Right atrium auricular region (tissue), 2 donors: ENCODE measurements around the gene CHPF2. TPM values are rescaled to one million over a fixed set of nuclear protein-coding genes. Genes with fewer than 3 reads are reported as not detected.
A peak's percentile ranks its signal among the peaks of the same experiment; 100 is the strongest.

Experiments
- DNase-seq: peaks from one replicate; pipeline ENCODE4 v3.0.0-alpha.2; 2019; ENCODE audit warnings: low spot score
- H3K27ac ChIP-seq, 2 donors: fragments of 200-600 bp; sonication (generic); 1 replicate in 1 of 2; 2 replicates in 1 of 2; pipeline ENCODE4 v1.5.1; 2016 to 2019
- H3K27me3 ChIP-seq, 2 donors: fragments of 200-600 bp; sonication (generic); one replicate each; pipeline versions ENCODE4 v1.5.1 to v1.6.0; 2017 to 2019
- H3K36me3 ChIP-seq: fragments of 200-600 bp; sonication (generic); one replicate; pipeline ENCODE4 v1.5.1; 2016
- H3K4me1 ChIP-seq, 2 donors: fragments of 200-600 bp; sonication (generic); one replicate each; pipeline versions ENCODE4 v1.5.1 to v1.6.0; 2017 to 2019
- H3K4me3 ChIP-seq, 2 donors: fragments of 200-600 bp; sonication (generic); 1 replicate in 1 of 2; 2 replicates in 1 of 2; pipeline ENCODE4 v1.5.1; 2017 to 2019; ENCODE audit warnings: mild to moderate bottlenecking in 1 of 2, moderate library complexity in 1 of 2
- H3K9me3 ChIP-seq, 2 donors: fragments of 200-600 bp; sonication (generic); one replicate each; pipeline ENCODE4 v1.5.1; 2019
- total RNA-seq, 2 donors: library from RNA; depleted of rRNA; stranded (reverse); fragments of >200 nt; gene quantifications; one replicate each; pipeline ENCODE4 v1.1.0, GENCODE V29; 2016
- TF ChIP-seq, protein P1 (sequence below), 2 donors: fragments of 200-600 bp; sonication (generic); IDR thresholded peaks; one replicate each; pipeline ENCODE4 v1.5.1; 2019; ENCODE audit warnings: antibody characterized with exemption in 2 of 2

CHPF2 gene
- total RNA-seq, 2 donors from 2014 or later = 24.7 to 38.1 TPM

DNA sequence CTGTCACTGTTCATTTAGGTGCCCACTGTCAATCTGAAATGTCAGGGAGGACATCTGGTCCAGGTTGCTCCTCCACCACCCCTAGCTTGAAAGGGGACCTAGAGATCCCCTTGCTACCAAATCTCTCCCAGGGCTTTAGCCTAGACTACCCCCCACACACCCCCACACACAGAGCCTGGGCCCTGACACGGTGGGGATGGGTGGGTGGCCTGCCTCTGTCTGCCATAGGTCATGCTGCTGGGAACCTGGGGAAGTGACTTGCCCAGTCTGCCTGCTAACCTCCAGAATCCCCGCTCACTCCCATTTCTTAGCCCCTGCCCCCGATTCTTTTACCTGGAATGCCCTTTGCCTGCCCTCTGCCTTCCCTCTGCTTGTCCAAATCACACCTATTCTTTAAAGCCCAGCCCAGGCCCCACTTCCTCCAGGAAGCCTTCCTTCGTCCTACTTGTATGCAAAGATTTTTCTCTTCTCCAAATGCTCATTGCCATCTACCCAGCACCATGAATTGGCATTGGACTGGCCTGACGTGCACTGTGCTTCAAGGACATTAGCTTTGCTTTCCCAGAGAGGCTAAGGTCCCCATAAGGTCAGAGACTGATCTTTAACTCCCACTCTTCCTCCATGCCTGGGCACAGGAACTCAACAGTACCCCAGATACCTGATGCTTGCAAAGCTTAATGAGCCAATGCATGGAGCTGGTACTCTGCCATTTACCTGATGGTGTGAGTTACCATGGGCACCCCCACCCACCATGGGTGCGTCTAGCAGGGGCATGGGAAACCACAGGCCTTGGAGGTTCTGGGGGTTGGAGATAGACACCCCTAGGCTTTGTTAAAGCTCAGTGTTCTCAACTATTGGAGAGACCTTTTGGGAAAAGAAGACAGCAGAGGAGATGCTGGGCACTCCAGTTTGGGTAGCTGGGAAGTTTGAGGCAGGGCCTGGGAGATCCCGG lies 18.2 kb downstream of the CHPF2 start:
- H3K4me1 ChIP-seq = peaks cover 0 to 82% of the 10 kb centered on the region in 2 donors

DNA sequence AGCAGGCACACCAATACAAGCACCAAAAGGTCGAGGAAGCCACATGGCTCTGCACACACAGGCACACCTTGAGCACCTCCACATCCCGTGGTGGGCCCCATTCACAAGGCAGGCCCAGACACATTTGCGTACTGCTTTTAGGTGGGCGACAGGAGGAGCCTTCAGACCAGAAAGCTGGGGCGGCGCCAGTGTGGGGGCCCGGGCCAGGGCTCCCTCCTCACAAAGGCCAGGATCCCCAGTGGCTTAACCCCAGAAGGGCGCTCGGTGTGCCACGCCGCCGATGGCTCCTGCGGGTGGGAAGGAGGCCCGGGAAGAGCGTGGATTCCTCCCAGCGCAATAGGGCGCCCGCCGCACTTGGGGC lies 19.0 kb downstream of the CHPF2 start:
- H3K4me1 ChIP-seq = peaks cover 0 to 74% of the 10 kb centered on the region in 2 donors
- TF ChIP-seq, protein P1, sequence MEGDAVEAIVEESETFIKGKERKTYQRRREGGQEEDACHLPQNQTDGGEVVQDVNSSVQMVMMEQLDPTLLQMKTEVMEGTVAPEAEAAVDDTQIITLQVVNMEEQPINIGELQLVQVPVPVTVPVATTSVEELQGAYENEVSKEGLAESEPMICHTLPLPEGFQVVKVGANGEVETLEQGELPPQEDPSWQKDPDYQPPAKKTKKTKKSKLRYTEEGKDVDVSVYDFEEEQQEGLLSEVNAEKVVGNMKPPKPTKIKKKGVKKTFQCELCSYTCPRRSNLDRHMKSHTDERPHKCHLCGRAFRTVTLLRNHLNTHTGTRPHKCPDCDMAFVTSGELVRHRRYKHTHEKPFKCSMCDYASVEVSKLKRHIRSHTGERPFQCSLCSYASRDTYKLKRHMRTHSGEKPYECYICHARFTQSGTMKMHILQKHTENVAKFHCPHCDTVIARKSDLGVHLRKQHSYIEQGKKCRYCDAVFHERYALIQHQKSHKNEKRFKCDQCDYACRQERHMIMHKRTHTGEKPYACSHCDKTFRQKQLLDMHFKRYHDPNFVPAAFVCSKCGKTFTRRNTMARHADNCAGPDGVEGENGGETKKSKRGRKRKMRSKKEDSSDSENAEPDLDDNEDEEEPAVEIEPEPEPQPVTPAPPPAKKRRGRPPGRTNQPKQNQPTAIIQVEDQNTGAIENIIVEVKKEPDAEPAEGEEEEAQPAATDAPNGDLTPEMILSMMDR (IDR thresholded peaks at IDR 0.05) = peak in 1 of 2 donors; percentile 13
- DNase-seq = no peak

More for the DNA sequence above, 18.2 kb downstream of the CHPF2 start:
- H3K27me3 ChIP-seq = no peaks in the 10 kb centered on the region
- H3K36me3 ChIP-seq = no peaks in the 10 kb centered on the region
- peak overlapping the region; percentile 89 to 97 for H3K27ac ChIP-seq
- H3K4me3 ChIP-seq = peak overlapping the region in 1 of 2 donors; percentile 79
- TF ChIP-seq, protein P1 (IDR thresholded peaks at IDR 0.05) = no peak
- no peaks in the 10 kb centered on the region for H3K9me3 ChIP-seq
- DNase-seq = no peak

DNA sequence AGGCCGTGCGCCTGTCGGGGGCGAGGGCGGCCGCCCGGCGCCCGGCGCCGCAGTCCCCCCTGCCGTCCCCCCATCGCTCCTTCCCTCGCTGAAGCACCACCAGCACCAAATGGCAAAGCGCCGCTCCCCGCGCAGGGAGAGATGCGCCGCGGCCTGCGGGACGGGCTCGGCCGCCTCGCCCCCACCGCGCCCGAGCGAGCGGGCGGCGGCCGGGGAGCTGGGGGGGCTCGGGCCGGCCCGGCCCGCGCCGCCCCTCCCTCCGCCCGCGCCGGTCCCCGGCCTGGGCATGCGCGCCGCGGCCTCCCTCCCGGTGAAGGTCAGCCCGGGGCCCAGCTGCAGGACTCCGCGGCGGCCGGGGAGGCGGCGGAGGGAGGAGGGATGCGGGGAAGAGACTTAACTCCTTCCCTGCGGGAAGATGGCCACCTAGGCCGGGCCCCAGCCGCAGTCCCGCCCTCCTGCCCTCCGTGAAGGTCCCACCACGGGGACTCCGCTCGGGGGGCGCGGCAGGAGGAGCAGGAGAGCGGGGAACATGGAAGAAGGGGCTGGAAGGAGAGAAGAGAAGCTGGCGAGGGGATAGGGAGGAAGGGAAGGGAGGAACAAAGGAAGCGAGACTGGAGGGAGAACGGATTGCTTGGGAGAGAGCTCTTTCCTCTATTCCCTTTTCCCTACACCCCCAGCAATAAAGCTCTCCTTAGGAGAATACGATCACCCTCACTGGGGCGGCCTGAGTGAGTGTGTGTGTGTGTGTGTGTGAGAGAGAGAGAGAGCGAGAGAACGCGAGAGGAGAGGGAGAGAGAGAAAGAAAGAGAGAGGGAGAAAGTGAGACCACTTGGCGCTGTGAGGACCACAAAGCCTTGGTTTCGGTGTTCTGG lies 19.6 kb downstream of the CHPF2 start:
- no peaks in the 10 kb centered on the region for H3K9me3 ChIP-seq
- no peaks in the 10 kb centered on the region for H3K27me3 ChIP-seq
- no peaks in the 10 kb centered on the region for H3K36me3 ChIP-seq
- DNase-seq = no peak
- peak overlapping the region; percentile 89 to 97 for H3K27ac ChIP-seq
- peaks cover 0 to 68% of the 10 kb centered on the region in 2 donors for H3K4me1 ChIP-seq
- peak overlapping the region; percentile 55 to 69 for H3K4me3 ChIP-seq
- TF ChIP-seq, protein P1 (IDR thresholded peaks at IDR 0.05) = peak in 1 of 2 donors; percentile 5

More for the DNA sequence above, 19.0 kb downstream of the CHPF2 start:
- Histone ChIP-seq H3K9me3 (no peaks in the 10 kb centered on the region), H3K36me3 (no peaks in the 10 kb centered on the region), H3K27ac (peak overlapping the region; percentile 89 to 97), H3K27me3 (no peaks in the 10 kb centered on the region), H3K4me3 (peak overlapping the region; percentile 55 to 69)

DNA sequence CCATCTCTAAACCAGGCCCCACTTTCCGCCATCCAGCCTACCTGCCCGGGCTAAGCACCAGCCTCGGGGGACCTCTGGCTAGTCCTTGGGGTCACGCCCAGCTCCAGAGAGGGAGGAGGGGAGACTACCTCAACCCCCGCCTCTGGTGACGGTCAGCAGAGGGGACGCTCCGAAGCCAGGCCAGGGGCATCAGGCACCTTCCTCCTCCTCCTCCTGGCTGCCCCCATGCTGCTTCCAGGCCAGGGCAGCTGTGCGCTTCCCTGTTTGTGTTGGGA lies 20.2 kb downstream of the CHPF2 start:
- Histone ChIP-seq H3K4me1 (peaks cover 0 to 62% of the 10 kb centered on the region in 2 donors), H3K27me3 (no peaks in the 10 kb centered on the region), H3K4me3 (peak overlapping the region; percentile 55 to 69), H3K36me3 (no peaks in the 10 kb centered on the region), H3K27ac (peak overlapping the region; percentile 89 to 97), H3K9me3 (no peaks in the 10 kb centered on the region)
- TF ChIP-seq, protein P1 (IDR thresholded peaks at IDR 0.05) = no peak
- no peak for DNase-seq

DNA sequence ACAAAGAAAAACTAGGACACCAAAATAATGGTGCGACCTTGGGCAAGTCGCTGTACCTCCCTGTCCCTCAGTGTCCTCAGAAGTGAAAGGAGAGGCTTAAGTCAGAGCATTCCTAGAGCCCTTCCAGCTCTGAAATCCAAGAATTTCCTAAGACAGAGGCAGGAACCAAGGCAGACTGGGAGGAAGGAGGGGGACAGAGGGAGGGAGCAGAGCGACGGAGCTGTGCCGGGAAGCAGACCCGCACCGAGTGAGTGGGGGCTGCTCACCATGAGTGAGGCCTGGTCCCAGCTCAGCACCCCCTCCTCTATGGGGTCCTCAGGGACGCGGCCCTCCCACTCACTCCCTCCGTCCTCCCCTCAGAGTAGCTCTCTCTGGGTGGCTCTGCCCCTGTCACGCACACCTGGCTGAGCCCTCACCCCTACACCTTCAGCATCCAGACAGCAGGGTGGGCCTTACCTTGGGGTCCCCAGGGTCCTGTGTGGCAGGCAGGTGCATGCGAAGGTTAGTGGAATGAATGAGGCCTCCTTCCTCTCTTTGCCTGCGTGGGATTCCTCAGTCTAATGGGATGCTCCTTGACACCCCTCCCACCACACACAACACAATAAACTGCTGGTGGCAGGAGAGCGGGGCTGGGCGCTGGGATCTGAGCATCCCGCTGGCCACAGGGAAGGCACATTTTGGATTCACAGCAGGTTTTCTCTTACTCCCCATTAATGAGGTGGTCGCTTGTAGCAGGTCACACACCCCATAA lies 20.9 kb downstream of the CHPF2 start:
- DNase-seq = no peak
- Histone ChIP-seq H3K9me3 (no peaks in the 10 kb centered on the region), H3K4me1 (peaks cover 0 to 56% of the 10 kb centered on the region in 2 donors), H3K4me3 (peak overlapping the region in 1 of 2 donors; percentile 69), H3K27ac (peak overlapping the region; percentile 89 to 97), H3K27me3 (no peaks in the 10 kb centered on the region), H3K36me3 (no peaks in the 10 kb centered on the region)
- TF ChIP-seq, protein P1 (IDR thresholded peaks at IDR 0.05) = no peak
